Measurements from ENCODE around the gene ZFAND3.

The ZFAND3 gene

GRCh38 chr6:38077488-38078030 is 258.0 kb downstream of the ZFAND3 start:
- DNase-seq (ENCODE audit: low read depth in 4 of 4, low spot score in 1 of 4), result no peak

GRCh38 chr6:38078671-38079070 is 259.1 kb downstream of the ZFAND3 start:
- no peak for DNase-seq (ENCODE audit: low read depth in 4 of 4, low spot score in 1 of 4)

GRCh38 chr6:38079107-38079506 is 259.6 kb downstream of the ZFAND3 start:
- no peak for DNase-seq (ENCODE audit: low read depth in 4 of 4, low spot score in 1 of 4)

- DNase-seq (ENCODE audit: low read depth in 4 of 4, low spot score in 1 of 4), result no peak
Observed at GRCh38 chr6:38079537-38079936, 260.0 kb downstream of the ZFAND3 start.

GRCh38 chr6:38080360-38080759 is 260.8 kb downstream of the ZFAND3 start:
- DNase-seq (ENCODE audit: low read depth in 4 of 4, low spot score in 1 of 4), result no peak

- DNase-seq (ENCODE audit: low read depth in 4 of 4, low spot score in 1 of 4), result no peak
Observed at GRCh38 chr6:38080889-38081288, 261.4 kb downstream of the ZFAND3 start.

- no peak for DNase-seq (ENCODE audit: low read depth in 4 of 4, low spot score in 1 of 4)
Observed at GRCh38 chr6:38085031-38085430, 265.5 kb downstream of the ZFAND3 start.

GRCh38 chr6:38086346-38086745 is 266.8 kb downstream of the ZFAND3 start:
- DNase-seq (ENCODE audit: low read depth in 4 of 4, low spot score in 1 of 4), result no peak

GRCh38 chr6:38088010-38088409 is 268.5 kb downstream of the ZFAND3 start:
- DNase-seq (ENCODE audit: low read depth in 4 of 4, low spot score in 1 of 4), result no peak

- DNase-seq (ENCODE audit: low read depth in 4 of 4, low spot score in 1 of 4), result no peak
Observed at GRCh38 chr6:38088829-38089228, 269.3 kb downstream of the ZFAND3 start.

- no peak for DNase-seq (ENCODE audit: low read depth in 4 of 4, low spot score in 1 of 4)
Observed at GRCh38 chr6:38091613-38092012, 272.1 kb downstream of the ZFAND3 start.

GRCh38 chr6:38092465-38092864 is 272.9 kb downstream of the ZFAND3 start:
- no peak for DNase-seq (ENCODE audit: low read depth in 4 of 4, low spot score in 1 of 4)

- DNase-seq (ENCODE audit: low read depth in 4 of 4, low spot score in 1 of 4), result no peak
Observed at GRCh38 chr6:38092964-38093363, 273.4 kb downstream of the ZFAND3 start.

GRCh38 chr6:38095054-38095453 is 275.5 kb downstream of the ZFAND3 start:
- no peak for DNase-seq (ENCODE audit: low read depth in 4 of 4, low spot score in 1 of 4)

GRCh38 chr6:38099221-38099620 is 279.7 kb downstream of the ZFAND3 start:
- no peak for DNase-seq (ENCODE audit: low read depth in 4 of 4, low spot score in 1 of 4)

GRCh38 chr6:38100380-38100779 is 280.9 kb downstream of the ZFAND3 start:
- DNase-seq (ENCODE audit: low read depth in 4 of 4, low spot score in 1 of 4), result no peak

- no peak for DNase-seq (ENCODE audit: low read depth in 4 of 4, low spot score in 1 of 4)
Observed at GRCh38 chr6:38103921-38104320, 284.4 kb downstream of the ZFAND3 start.

- DNase-seq (ENCODE audit: low read depth in 4 of 4, low spot score in 1 of 4), result no peak
Observed at GRCh38 chr6:38105066-38105465, 285.5 kb downstream of the ZFAND3 start.

GRCh38 chr6:38107073-38107472 is 287.5 kb downstream of the ZFAND3 start:
- no peak for DNase-seq (ENCODE audit: low read depth in 4 of 4, low spot score in 1 of 4)

- no peak for DNase-seq (ENCODE audit: low read depth in 4 of 4, low spot score in 1 of 4)
Observed at GRCh38 chr6:38110481-38110971, 291.0 kb downstream of the ZFAND3 start.

GRCh38 chr6:38112181-38112580 is 292.7 kb downstream of the ZFAND3 start:
- no peak for DNase-seq (ENCODE audit: low read depth in 4 of 4, low spot score in 1 of 4)

GRCh38 chr6:38113825-38114576 is 294.5 kb downstream of the ZFAND3 start:
- DNase-seq (ENCODE audit: low read depth in 4 of 4, low spot score in 1 of 4), result no peak

All from stimulated activated CD4-positive, alpha-beta T cell treated with anti-CD3 and anti-CD28 coated beads, Interleukin-1b, Interleukin-23, amount 100 ng/mL, for 24 hours (primary cell).